ENCODE results near the gene PAK5. TPM values are rescaled to one million over a fixed set of nuclear protein-coding genes. Genes with fewer than 3 reads are reported as not detected.

The PAK5 gene
- total and polyA plus RNA-seq, 4 donors = 0.02 to 0.17 (median 0.04) TPM; not detected in 1

GRCh38 chr20:9686001-9686400 is 152.9 kb downstream of the PAK5 start:
- Histone ChIP-seq H3K9me3 (ENCODE audit: control insufficient read depth in 4 of 4, low read length in 3 of 4) (no peaks in the 10 kb centered on the region), H3K4me3 (ENCODE audit: low read depth in 1 of 3, low read length in 3 of 3) (no peak overlapping the region), H3K4me1 (ENCODE audit: control insufficient read depth in 4 of 4, insufficient read depth in 4 of 4, low read length in 3 of 4) (no peaks in the 10 kb centered on the region), H3K36me3 (ENCODE audit: control insufficient read depth in 4 of 4, insufficient read depth in 3 of 4, low read depth in 1 of 4, low read length in 3 of 4) (no peaks in the 10 kb centered on the region), H3K9ac (ENCODE audit: low read depth in 1 of 2, low read length in 2 of 2) (no peak overlapping the region), H3K27ac (ENCODE audit: low read depth in 1 of 2, low read length in 2 of 2) (no peak overlapping the region), H3K27me3 (ENCODE audit: control insufficient read depth in 4 of 4, insufficient read depth in 4 of 4, low read length in 3 of 4) (peaks cover 0 to 3% (median 0%) of the 10 kb centered on the region in 4 donors)
- TF ChIP-seq HNF4G (IDR thresholded peaks at IDR 0.05) = no peak
- no peak for DNase-seq (ENCODE audit: low spot score)

GRCh38 chr20:9685011-9685410 is 153.9 kb downstream of the PAK5 start:
- no peaks in the 10 kb centered on the region for H3K4me1 ChIP-seq (ENCODE audit: control insufficient read depth in 4 of 4, insufficient read depth in 4 of 4, low read length in 3 of 4)
- H3K27ac ChIP-seq (ENCODE audit: low read depth in 1 of 2, low read length in 2 of 2) = no peak overlapping the region
- DNase-seq (ENCODE audit: low spot score) = no peak
- no peaks in the 10 kb centered on the region for H3K36me3 ChIP-seq (ENCODE audit: control insufficient read depth in 4 of 4, insufficient read depth in 3 of 4, low read depth in 1 of 4, low read length in 3 of 4)
- H3K9ac ChIP-seq (ENCODE audit: low read depth in 1 of 2, low read length in 2 of 2) = no peak overlapping the region
- H3K4me3 ChIP-seq (ENCODE audit: low read depth in 1 of 3, low read length in 3 of 3) = no peak overlapping the region
- TF ChIP-seq SP1 (IDR thresholded peaks at IDR 0.05) = no peak
- TF ChIP-seq FOXA1 (IDR thresholded peaks at IDR 0.05) = no peak
- TF ChIP-seq CTCF (IDR thresholded peaks at IDR 0.05; ENCODE audit: low read depth, low read length, missing input control) = no peak
- no peak for TF ChIP-seq HNF4A (conservative IDR thresholded peaks at IDR 0.05)
- TF ChIP-seq, protein P1, sequence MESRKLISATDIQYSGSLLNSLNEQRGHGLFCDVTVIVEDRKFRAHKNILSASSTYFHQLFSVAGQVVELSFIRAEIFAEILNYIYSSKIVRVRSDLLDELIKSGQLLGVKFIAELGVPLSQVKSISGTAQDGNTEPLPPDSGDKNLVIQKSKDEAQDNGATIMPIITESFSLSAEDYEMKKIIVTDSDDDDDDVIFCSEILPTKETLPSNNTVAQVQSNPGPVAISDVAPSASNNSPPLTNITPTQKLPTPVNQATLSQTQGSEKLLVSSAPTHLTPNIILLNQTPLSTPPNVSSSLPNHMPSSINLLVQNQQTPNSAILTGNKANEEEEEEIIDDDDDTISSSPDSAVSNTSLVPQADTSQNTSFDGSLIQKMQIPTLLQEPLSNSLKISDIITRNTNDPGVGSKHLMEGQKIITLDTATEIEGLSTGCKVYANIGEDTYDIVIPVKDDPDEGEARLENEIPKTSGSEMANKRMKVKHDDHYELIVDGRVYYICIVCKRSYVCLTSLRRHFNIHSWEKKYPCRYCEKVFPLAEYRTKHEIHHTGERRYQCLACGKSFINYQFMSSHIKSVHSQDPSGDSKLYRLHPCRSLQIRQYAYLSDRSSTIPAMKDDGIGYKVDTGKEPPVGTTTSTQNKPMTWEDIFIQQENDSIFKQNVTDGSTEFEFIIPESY (IDR thresholded peaks at IDR 0.05) = no peak
- TF ChIP-seq, protein P2, sequence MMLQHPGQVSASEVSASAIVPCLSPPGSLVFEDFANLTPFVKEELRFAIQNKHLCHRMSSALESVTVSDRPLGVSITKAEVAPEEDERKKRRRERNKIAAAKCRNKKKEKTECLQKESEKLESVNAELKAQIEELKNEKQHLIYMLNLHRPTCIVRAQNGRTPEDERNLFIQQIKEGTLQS (IDR thresholded peaks at IDR 0.05) = no peak
- no peak for TF ChIP-seq EGR1 (IDR thresholded peaks at IDR 0.05; ENCODE audit: low read depth in 2 of 2)
- no peak for TF ChIP-seq GABPA (IDR thresholded peaks at IDR 0.05 in 1 of 2, conservative IDR thresholded peaks at IDR 0.05 in 1 of 2)
- no peak for TF ChIP-seq YY1 (IDR thresholded peaks at IDR 0.05)
- no peak for TF ChIP-seq RAD21 (IDR thresholded peaks at IDR 0.05)
- H3K9me3 ChIP-seq (ENCODE audit: control insufficient read depth in 4 of 4, low read length in 3 of 4) = no peaks in the 10 kb centered on the region
- peaks cover 0 to 3% (median 0%) of the 10 kb centered on the region in 4 donors for H3K27me3 ChIP-seq (ENCODE audit: control insufficient read depth in 4 of 4, insufficient read depth in 4 of 4, low read length in 3 of 4)

DNA sequence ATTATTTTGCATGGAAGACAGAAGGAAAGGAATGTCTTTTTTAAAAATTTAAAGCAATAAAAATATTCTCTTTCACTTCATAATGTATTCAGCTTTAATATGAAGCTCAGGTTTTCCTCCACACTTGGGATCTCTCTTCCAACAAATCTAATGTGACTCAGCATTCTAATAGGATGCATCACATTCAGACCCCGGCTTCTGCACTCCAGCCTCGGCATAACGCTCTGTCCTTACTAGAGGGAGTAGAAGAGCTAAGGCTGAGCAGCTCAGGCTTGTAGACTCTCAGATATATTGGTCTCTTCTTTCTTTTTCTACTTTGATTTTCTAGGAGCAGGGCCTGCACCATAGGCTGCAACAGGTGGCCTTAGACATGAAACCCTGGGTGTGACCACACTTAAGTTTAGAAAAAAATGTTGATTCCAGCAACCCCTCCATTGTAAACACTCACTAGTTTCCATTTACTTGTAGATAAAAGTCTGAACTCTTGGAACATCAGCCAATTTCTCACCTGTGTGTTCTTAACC is 161.7 kb downstream of the PAK5 start:
- H3K4me3 ChIP-seq (ENCODE audit: low read depth in 1 of 3, low read length in 3 of 3) = no peak overlapping the region
- H3K27ac ChIP-seq (ENCODE audit: low read depth in 1 of 2, low read length in 2 of 2) = no peak overlapping the region
- H3K9me3 ChIP-seq (ENCODE audit: control insufficient read depth in 4 of 4, low read length in 3 of 4) = no peaks in the 10 kb centered on the region
- no peaks in the 10 kb centered on the region for H3K27me3 ChIP-seq (ENCODE audit: control insufficient read depth in 4 of 4, insufficient read depth in 4 of 4, low read length in 3 of 4)
- no peak for TF ChIP-seq CTCF (IDR thresholded peaks at IDR 0.05; ENCODE audit: low read depth, low read length, missing input control)
- no peak for TF ChIP-seq HNF4G (IDR thresholded peaks at IDR 0.05)
- TF ChIP-seq JUND (IDR thresholded peaks at IDR 0.05) = no peak
- TF ChIP-seq TAF1 (conservative IDR thresholded peaks at IDR 0.05) = no peak
- no peak for TF ChIP-seq GABPA (IDR thresholded peaks at IDR 0.05 in 1 of 2, conservative IDR thresholded peaks at IDR 0.05 in 1 of 2)
- TF ChIP-seq SP1 (IDR thresholded peaks at IDR 0.05) = no peak
- TF ChIP-seq, protein P1 (IDR thresholded peaks at IDR 0.05) = no peak
- TF ChIP-seq FOXA1 (IDR thresholded peaks at IDR 0.05) = no peak
- no peak for TF ChIP-seq HNF4A (conservative IDR thresholded peaks at IDR 0.05)
- no peaks in the 10 kb centered on the region for H3K4me1 ChIP-seq (ENCODE audit: control insufficient read depth in 4 of 4, insufficient read depth in 4 of 4, low read length in 3 of 4)
- WGBS = 63% methylated on average over 3 of the region's 3 CpGs
- no peaks in the 10 kb centered on the region for H3K36me3 ChIP-seq (ENCODE audit: control insufficient read depth in 4 of 4, insufficient read depth in 3 of 4, low read depth in 1 of 4, low read length in 3 of 4)
- H3K9ac ChIP-seq (ENCODE audit: low read depth in 1 of 2, low read length in 2 of 2) = no peak overlapping the region
- DNase-seq (ENCODE audit: low spot score) = no peak
